B cell (primary cell): ENCODE data around the gene MDFI. TPM values are rescaled to one million over a fixed set of nuclear protein-coding genes. Genes with fewer than 3 reads are reported as not detected.

Experiments
- ATAC-seq: fragments of 200-7000 bp; cut with Tn5 transposase; one replicate; pipeline ENCODE4 v1.10.0; 2021; ENCODE audit warnings: low read depth, mild to moderate bottlenecking, moderate number of reproducible peaks, moderate library complexity
- CTCF ChIA-PET: fragments of 350-600 bp; sonication (Branson Sonifier 250); formaldehyde crosslinking; loops from one replicate; lab custom pipeline; 2021; ENCODE audit warnings: antibody characterized with exemption, inconsistent platforms; lab: Charles Lee
- POLR2A ChIA-PET: fragments of 350-600 bp; sonication (Branson Sonifier 250); formaldehyde crosslinking; loops from one replicate; lab custom pipeline; 2021; ENCODE audit warnings: antibody characterized with exemption; lab: Charles Lee
- DNase-seq: peaks from one replicate; pipeline ENCODE4 v3.0.0; 2013
- H2AFZ ChIP-seq: 2 replicates; pipeline ENCODE4 v1.6.1; 2012; ENCODE audit warnings: mild to moderate bottlenecking, low read depth, low read length; ENCODE audit not compliant: insufficient read depth, poor library complexity, severe bottlenecking
- H3K27ac ChIP-seq, 2 donors: 1 replicate in 1 of 2; 2 replicates in 1 of 2; pipeline ENCODE4 v1.5.1; 2012 to 2013; ENCODE audit warnings: low read length in 2 of 2, mild to moderate bottlenecking in 2 of 2, moderate library complexity in 1 of 2
- H3K27me3 ChIP-seq, 4 experiments: fragments of 200-600 bp in 1 of 4; sonication (generic) in 1 of 4; replicated peaks in 1 of 4; 1 replicate in 2 of 4; 2 replicates in 2 of 4; pipeline versions ENCODE4 v1.6.1 to v1.7.0; 2013 to 2016; ENCODE audit warnings: low read length in 3 of 4, mild to moderate bottlenecking in 2 of 4, mixed read lengths in 1 of 4, moderate library complexity in 1 of 4; ENCODE audit not compliant: insufficient read depth in 4 of 4, control insufficient read depth in 3 of 4; ENCODE audit errors: control extremely low read depth in 1 of 4
- H3K36me3 ChIP-seq, 2 experiments: replicated peaks in 1 of 2; 1 replicate in 1 of 2; 2 replicates in 1 of 2; pipeline versions ENCODE4 v1.6.1 to v1.7.1; 2013; ENCODE audit warnings: low read length in 1 of 2; ENCODE audit not compliant: insufficient read depth in 2 of 2, control insufficient read depth in 1 of 2; ENCODE audit errors: control extremely low read depth in 1 of 2, extremely low read depth in 1 of 2
- H3K4me1 ChIP-seq, 2 donors: fragments of 200-600 bp in 1 of 2; sonication (generic) in 1 of 2; 1 replicate in 1 of 2; 2 replicates in 1 of 2; pipeline versions ENCODE4 v1.5.1 to v1.6.1; 2013 to 2017; ENCODE audit warnings: low read length in 2 of 2; ENCODE audit not compliant: control insufficient read depth in 2 of 2, insufficient read depth in 2 of 2
- H3K4me2 ChIP-seq: replicated peaks from 2 replicates; pipeline ENCODE3; 2012; ENCODE audit warnings: mild to moderate bottlenecking, low read depth, low read length; ENCODE audit not compliant: poor library complexity, severe bottlenecking
- H3K4me3 ChIP-seq, 5 experiments: fragments of 200-600 bp in 1 of 5; sonication (generic) in 1 of 5; 1 replicate in 3 of 5; 2 replicates in 2 of 5; pipeline versions ENCODE4 v1.5.1 to v1.7.0; 2011 to 2016; ENCODE audit warnings: low read length in 4 of 5, mild to moderate bottlenecking in 4 of 5, low read depth in 2 of 5, control low read depth in 1 of 5, moderate library complexity in 1 of 5; ENCODE audit not compliant: insufficient read depth in 1 of 5; ENCODE audit errors: control extremely low read depth in 1 of 5, extremely low read depth in 1 of 5
- H3K79me2 ChIP-seq: fragments of 200-600 bp; sonication (generic); one replicate; pipeline ENCODE4 v1.6.0; 2016; ENCODE audit warnings: low read length; ENCODE audit not compliant: control insufficient read depth, insufficient read depth
- H3K9ac ChIP-seq: fragments of 200-600 bp; sonication (generic); 2 replicates; pipeline ENCODE4 v1.6.1; 2017; ENCODE audit warnings: mild to moderate bottlenecking, low read length, moderate library complexity
- H3K9me3 ChIP-seq, 3 donors: one replicate each; pipeline versions ENCODE4 v1.6.1 to v1.7.1; 2013; ENCODE audit warnings: low read length in 2 of 3; ENCODE audit not compliant: control insufficient read depth in 2 of 3, insufficient read depth in 1 of 3; ENCODE audit errors: control extremely low read depth in 1 of 3
- H4K20me1 ChIP-seq: 2 replicates; pipeline ENCODE4 v1.6.0; 2012; ENCODE audit warnings: mild to moderate bottlenecking, low read length; ENCODE audit not compliant: insufficient read depth, control insufficient read depth, poor library complexity, severe bottlenecking
- H3K27ac Mint-ChIP-seq: one replicate; pipeline ENCODE4 v1.8.0; 2021; ENCODE audit warnings: mixed read lengths
- H3K27me3 Mint-ChIP-seq: one replicate; pipeline ENCODE4 v1.8.0; 2021; ENCODE audit warnings: mixed read lengths
- H3K4me1 Mint-ChIP-seq: one replicate; pipeline ENCODE4 v1.8.0; 2021; ENCODE audit warnings: mixed read lengths
- H3K4me3 Mint-ChIP-seq: one replicate; pipeline ENCODE4 v1.8.0; 2021; ENCODE audit warnings: mixed read lengths
- H3K9me3 Mint-ChIP-seq: one replicate; pipeline ENCODE4 v1.8.0; 2022; ENCODE audit warnings: mixed read lengths; ENCODE audit not compliant: insufficient read depth
- EZH2 ChIP-seq: IDR thresholded peaks from 2 replicates; pipeline ENCODE4 v1.6.1; 2012; ENCODE audit warnings: borderline replicate concordance, low read depth, mild to moderate bottlenecking, moderate library complexity, low read length; ENCODE audit not compliant: insufficient read depth, poor library complexity, severe bottlenecking
- WGBS: methylation state at CpG from one replicate; pipeline ENCODE4 v1.1.5; 2013; ENCODE audit warnings: missing lambda C conversion rate; ENCODE audit not compliant: insufficient coverage; 5-methylcytosine and 5-hydroxymethylcytosine counted together
- intact Hi-C: fragments of 100-400 bp; cut with micrococcal nuclease; formaldehyde crosslinking; loops from one replicate; pipeline ENCODE4 v1.10.0; 2022
- polyA plus RNA-seq: library from polyadenylated mRNA; depleted of rRNA; stranded (reverse); fragments of >200 nt; gene quantifications from 2 replicates; pipeline ENCODE4 v1.2.3, GENCODE V29; 2012
- total RNA-seq, 2 donors: library from RNA; stranded (reverse); fragments of 120-200 nt in 1 of 2; gene quantifications; 1 replicate in 1 of 2; 2 replicates in 1 of 2; pipeline versions ENCODE4 v1.2.3 to v1.2.4, GENCODE V29; 2013 to 2022
- TF ChIP-seq, protein P1 (sequence below): fragments of 200-600 bp; IDR thresholded peaks from one replicate; pipeline ENCODE4 v1.8.0; 2022; ENCODE audit warnings: antibody characterized with exemption, mild to moderate bottlenecking

Gene MDFI
- total and polyA plus RNA-seq, 2 donors (not counting 1 experiment from before 2014, with no cell fraction given): not detected

DNA sequence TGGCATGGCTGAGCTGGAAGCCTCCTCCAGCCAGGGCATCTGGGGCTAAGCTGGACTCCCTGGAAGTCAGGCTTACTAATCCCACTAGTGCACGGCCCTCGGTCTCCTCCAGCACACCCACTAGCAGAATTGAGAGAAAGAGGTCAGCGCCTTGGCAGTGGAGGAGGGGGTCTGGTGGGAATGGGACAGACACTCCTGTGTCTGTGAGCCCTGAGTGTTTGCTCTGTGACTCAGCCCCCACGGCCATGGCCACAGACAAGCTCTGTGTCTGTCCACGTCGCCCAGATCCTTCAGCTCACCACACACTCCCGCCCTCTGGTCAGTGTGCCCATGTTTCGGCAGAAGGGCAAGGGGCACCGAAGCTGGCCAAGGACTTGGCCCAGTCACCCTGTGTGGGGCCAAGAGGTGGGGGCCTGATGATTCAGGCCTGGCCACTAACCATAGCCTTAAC is 8.8 kb downstream of the MDFI start:
- intact Hi-C loops: no loop called here
- no peaks in the 10 kb centered on the region for H3K79me2 ChIP-seq
- H3K4me2 ChIP-seq: no peak overlapping the region
- TF ChIP-seq, protein P1, sequence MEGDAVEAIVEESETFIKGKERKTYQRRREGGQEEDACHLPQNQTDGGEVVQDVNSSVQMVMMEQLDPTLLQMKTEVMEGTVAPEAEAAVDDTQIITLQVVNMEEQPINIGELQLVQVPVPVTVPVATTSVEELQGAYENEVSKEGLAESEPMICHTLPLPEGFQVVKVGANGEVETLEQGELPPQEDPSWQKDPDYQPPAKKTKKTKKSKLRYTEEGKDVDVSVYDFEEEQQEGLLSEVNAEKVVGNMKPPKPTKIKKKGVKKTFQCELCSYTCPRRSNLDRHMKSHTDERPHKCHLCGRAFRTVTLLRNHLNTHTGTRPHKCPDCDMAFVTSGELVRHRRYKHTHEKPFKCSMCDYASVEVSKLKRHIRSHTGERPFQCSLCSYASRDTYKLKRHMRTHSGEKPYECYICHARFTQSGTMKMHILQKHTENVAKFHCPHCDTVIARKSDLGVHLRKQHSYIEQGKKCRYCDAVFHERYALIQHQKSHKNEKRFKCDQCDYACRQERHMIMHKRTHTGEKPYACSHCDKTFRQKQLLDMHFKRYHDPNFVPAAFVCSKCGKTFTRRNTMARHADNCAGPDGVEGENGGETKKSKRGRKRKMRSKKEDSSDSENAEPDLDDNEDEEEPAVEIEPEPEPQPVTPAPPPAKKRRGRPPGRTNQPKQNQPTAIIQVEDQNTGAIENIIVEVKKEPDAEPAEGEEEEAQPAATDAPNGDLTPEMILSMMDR: no peak
- no peak for TF ChIP-seq EZH2
- peaks cover 0 to 19% (median 0%) of the 10 kb centered on the region in 4 experiments for H3K27me3 ChIP-seq
- WGBS: 95% methylated on average over 7 of the region's 9 CpGs
- H3K27ac ChIP-seq: no peak overlapping the region
- Mint-ChIP-seq H3K4me1 (no peaks in the 10 kb centered on the region), H3K27me3 (peaks cover 20% of the 10 kb centered on the region), H3K27ac (no peak overlapping the region), H3K9me3 (no peaks in the 10 kb centered on the region), H3K4me3 (no peak overlapping the region)
- ChIA-PET POLR2A (no interaction called here), CTCF (no interaction called here)
- H3K9me3 ChIP-seq: no peaks in the 10 kb centered on the region
- no peak for ATAC-seq
- H3K36me3 ChIP-seq: no peaks in the 10 kb centered on the region
- no peak overlapping the region for H3K4me3 ChIP-seq
- no peaks in the 10 kb centered on the region for H4K20me1 ChIP-seq
- no peak overlapping the region for H3K9ac ChIP-seq
- no peak for DNase-seq
- no peak overlapping the region for H2AFZ ChIP-seq
- no peaks in the 10 kb centered on the region for H3K4me1 ChIP-seq

- intact Hi-C loops: no loop called here
- H3K4me2 ChIP-seq: no peak overlapping the region
- Mint-ChIP-seq H3K4me1 (no peaks in the 10 kb centered on the region), H3K4me3 (no peak overlapping the region), H3K27ac (no peak overlapping the region), H3K27me3 (peaks cover 15% of the 10 kb centered on the region), H3K9me3 (no peaks in the 10 kb centered on the region)
- TF ChIP-seq, protein P1: no peak
- no peak for TF ChIP-seq EZH2
- no peak for DNase-seq
- H3K27me3 ChIP-seq: peaks cover 0 to 16% (median 0%) of the 10 kb centered on the region in 4 experiments
- H4K20me1 ChIP-seq: no peaks in the 10 kb centered on the region
- no peak for ATAC-seq
- H3K9ac ChIP-seq: no peak overlapping the region
- no peak overlapping the region for H2AFZ ChIP-seq
- ChIA-PET POLR2A (no interaction called here), CTCF (interaction anchor here (0.6 kb wide), 1 partner anchor 310 kb away, joined by 3 read pairs; no protein-coding TSS in a partner anchor)
- H3K9me3 ChIP-seq: no peaks in the 10 kb centered on the region
- WGBS: 98% methylated on average over 6 of the region's 7 CpGs
- no peaks in the 10 kb centered on the region for H3K4me1 ChIP-seq
- H3K27ac ChIP-seq: no peak overlapping the region
- H3K36me3 ChIP-seq: no peaks in the 10 kb centered on the region
- H3K4me3 ChIP-seq: no peak overlapping the region
- H3K79me2 ChIP-seq: no peaks in the 10 kb centered on the region
These were observed 9.9 kb downstream of the MDFI start for GRCh38 chr6:41648070-41648585.
